H9 (cell line): ENCODE measurements around the gene PRDM11. TPM values are rescaled to one million over a fixed set of nuclear protein-coding genes. Genes with fewer than 3 reads are reported as not detected.

ENCODE experiments used
- DNase-seq: peaks from one replicate; pipeline ENCODE4 v3.0.0-alpha.2; 2017
- H2AFZ ChIP-seq: one replicate; pipeline ENCODE4 v1.6.1; 2013; ENCODE audit warnings: mild to moderate bottlenecking, low read length, control low read depth, moderate library complexity
- H2AK5ac ChIP-seq: 2 replicates; pipeline ENCODE4 v1.6.1; 2013; ENCODE audit warnings: low read length, control low read depth, mixed read lengths; ENCODE audit not compliant: insufficient read length
- H2BK120ac ChIP-seq: one replicate; pipeline ENCODE4 v1.6.1; 2013; ENCODE audit warnings: low read depth, mild to moderate bottlenecking, low read length, control low read depth, inconsistent platforms; ENCODE audit not compliant: poor library complexity, severe bottlenecking
- H2BK12ac ChIP-seq: 2 replicates; pipeline ENCODE4 v1.6.1; 2013; ENCODE audit warnings: low read length, control low read depth, mixed read lengths, low read depth; ENCODE audit not compliant: insufficient read length
- H2BK15ac ChIP-seq: 2 replicates; pipeline ENCODE4 v1.6.1; 2013; ENCODE audit warnings: low read depth, low read length, control low read depth
- H2BK20ac ChIP-seq: one replicate; pipeline ENCODE4 v1.6.1; 2013; ENCODE audit warnings: low read depth, mild to moderate bottlenecking, low read length, control low read depth, inconsistent platforms; ENCODE audit not compliant: poor library complexity, severe bottlenecking
- H2BK5ac ChIP-seq: 2 replicates; pipeline ENCODE4 v1.6.1; 2013; ENCODE audit warnings: low read length, control low read depth, mixed read lengths; ENCODE audit not compliant: insufficient read length
- H3K14ac ChIP-seq: 2 replicates; pipeline ENCODE4 v1.6.1; 2013; ENCODE audit warnings: low read length, control low read depth; ENCODE audit not compliant: insufficient read depth
- H3K18ac ChIP-seq: 2 replicates; pipeline ENCODE4 v1.6.1; 2013; ENCODE audit warnings: low read depth, mild to moderate bottlenecking, mixed read lengths, low read length, control low read depth; ENCODE audit not compliant: insufficient read length
- H3K23ac ChIP-seq: 2 replicates; pipeline ENCODE4 v1.6.1; 2013; ENCODE audit warnings: low read length, control low read depth, mixed read lengths, low read depth; ENCODE audit not compliant: insufficient read length
- H3K23me2 ChIP-seq: 2 replicates; pipeline ENCODE4 v1.6.1; 2013; ENCODE audit warnings: low read depth, mild to moderate bottlenecking, mixed read lengths, low read length, control low read depth; ENCODE audit not compliant: insufficient read length, poor library complexity, severe bottlenecking
- H3K27ac ChIP-seq: 2 replicates; pipeline ENCODE4 v1.5.1; 2013; ENCODE audit warnings: low read length, control low read depth, mixed read lengths, low read depth; ENCODE audit not compliant: insufficient read length
- H3K27me3 ChIP-seq: 2 replicates; pipeline ENCODE4 v1.6.1; 2013; ENCODE audit warnings: low read length, control low read depth, inconsistent platforms; ENCODE audit not compliant: insufficient read depth
- H3K4ac ChIP-seq: 2 replicates; pipeline ENCODE4 v1.6.1; 2013; ENCODE audit warnings: low read depth, mild to moderate bottlenecking, control low read depth, inconsistent platforms, low read length, moderate library complexity
- H3K4me1 ChIP-seq: 2 replicates; pipeline ENCODE4 v1.6.1; 2013; ENCODE audit warnings: low read length, control low read depth, inconsistent platforms; ENCODE audit not compliant: insufficient read depth
- H3K4me2 ChIP-seq: 2 replicates; pipeline ENCODE4 v1.6.1; 2013; ENCODE audit warnings: low read length, control low read depth, mixed read lengths; ENCODE audit not compliant: insufficient read length, insufficient read depth
- H3K56ac ChIP-seq: 2 replicates; pipeline ENCODE4 v1.6.1; 2013; ENCODE audit warnings: low read depth, mild to moderate bottlenecking, mixed read lengths, low read length, control low read depth; ENCODE audit not compliant: insufficient read length
- H3K79me1 ChIP-seq: 2 replicates; pipeline ENCODE4 v1.6.1; 2013; ENCODE audit warnings: low read depth, mild to moderate bottlenecking, moderate library complexity, low read length, control low read depth, inconsistent platforms; ENCODE audit not compliant: insufficient read depth, poor library complexity, severe bottlenecking
- H3K79me2 ChIP-seq: 2 replicates; pipeline ENCODE4 v1.6.1; 2013; ENCODE audit warnings: low read length, control low read depth, inconsistent platforms; ENCODE audit not compliant: insufficient read depth
- H3K9ac ChIP-seq: 2 replicates; pipeline ENCODE4 v1.6.1; 2013; ENCODE audit warnings: low read length, control low read depth, mixed read lengths; ENCODE audit not compliant: insufficient read length; ENCODE audit errors: extremely low read depth
- H3K9me3 ChIP-seq: one replicate; pipeline ENCODE4 v1.6.1; 2013; ENCODE audit warnings: low read depth, low read length, inconsistent platforms; ENCODE audit not compliant: control insufficient read depth
- H3T11ph ChIP-seq: one replicate; pipeline ENCODE4 v1.6.1; 2013; ENCODE audit warnings: mild to moderate bottlenecking, low read length, control low read depth, inconsistent platforms
- H4K20me1 ChIP-seq: one replicate; pipeline ENCODE4 v1.6.1; 2013; ENCODE audit not compliant: control insufficient read depth, insufficient read length, insufficient read depth
- H4K5ac ChIP-seq: 2 replicates; pipeline ENCODE4 v1.6.1; 2013; ENCODE audit warnings: low read depth, mild to moderate bottlenecking, mixed read lengths, low read length, control low read depth; ENCODE audit not compliant: insufficient read length
- H4K8ac ChIP-seq: replicated peaks from 2 replicates; pipeline ENCODE4 v1.6.1; 2013; ENCODE audit warnings: low read length, control low read depth, mixed read lengths, low read depth; ENCODE audit not compliant: insufficient read length
- H4K91ac ChIP-seq: 2 replicates; pipeline ENCODE4 v1.6.1; 2013; ENCODE audit warnings: low read depth, mild to moderate bottlenecking, moderate library complexity, mixed read lengths, low read length, control low read depth; ENCODE audit not compliant: insufficient read length
- H3K27ac Mint-ChIP-seq, 3 experiments: 2 replicates in 2 of 3; 3 replicates in 1 of 3; pipeline ENCODE4 v1.8.0; 2020 to 2021; ENCODE audit warnings: mixed read lengths in 3 of 3, mild to moderate bottlenecking in 1 of 3, moderate library complexity in 1 of 3
- H3K27me3 Mint-ChIP-seq: 2 replicates; pipeline ENCODE4 v1.8.0; 2021; ENCODE audit warnings: low read depth, mild to moderate bottlenecking, moderate library complexity, mixed read lengths
- H3K36me3 Mint-ChIP-seq, 3 experiments: 2 replicates in 2 of 3; 3 replicates in 1 of 3; pipeline ENCODE4 v1.8.0; 2020 to 2021; ENCODE audit warnings: low read depth in 3 of 3, mixed read lengths in 3 of 3; ENCODE audit not compliant: insufficient read depth in 1 of 3
- H3K4me1 Mint-ChIP-seq, 2 experiments: 2 replicates each; pipeline ENCODE4 v1.8.0; 2020; ENCODE audit warnings: mixed read lengths in 2 of 2
- H3K4me3 Mint-ChIP-seq, 2 experiments: 2 replicates in 1 of 2; 3 replicates in 1 of 2; pipeline ENCODE4 v1.8.0; 2020 to 2021; ENCODE audit warnings: mild to moderate bottlenecking in 2 of 2, mixed read lengths in 2 of 2, moderate library complexity in 1 of 2
- H3K9me3 Mint-ChIP-seq, 2 experiments: 2 replicates in 1 of 2; 3 replicates in 1 of 2; pipeline ENCODE4 v1.8.0; 2020; ENCODE audit warnings: mild to moderate bottlenecking in 2 of 2, mixed read lengths in 2 of 2, moderate library complexity in 1 of 2
- WGBS: extraction: QIAGEN DNeasy Blood & Tissue Kit; methylation state at CpG from one replicate; pipeline ENCODE4 v1.1.7; 2013; ENCODE audit warnings: missing lambda C conversion rate, low lambda C conversion rate, mixed read lengths; ENCODE audit not compliant: insufficient read length; ENCODE audit errors: extremely low coverage; 5-methylcytosine and 5-hydroxymethylcytosine counted together
- total RNA-seq: library from RNA; stranded (reverse); gene quantifications from 2 replicates; pipeline ENCODE4 v1.2.1, GENCODE V29; 2021
- TF ChIP-seq, protein P1 (sequence below): fragments of 200-600 bp; sonication (generic); conservative IDR thresholded peaks from 3 replicates; pipeline ENCODE4 v1.8.0; 2021; ENCODE audit warnings: antibody characterized with exemption, mild to moderate bottlenecking

PRDM11 gene
- total RNA-seq, 1 experiment from 2014 or later, result 11.5 TPM

DNA sequence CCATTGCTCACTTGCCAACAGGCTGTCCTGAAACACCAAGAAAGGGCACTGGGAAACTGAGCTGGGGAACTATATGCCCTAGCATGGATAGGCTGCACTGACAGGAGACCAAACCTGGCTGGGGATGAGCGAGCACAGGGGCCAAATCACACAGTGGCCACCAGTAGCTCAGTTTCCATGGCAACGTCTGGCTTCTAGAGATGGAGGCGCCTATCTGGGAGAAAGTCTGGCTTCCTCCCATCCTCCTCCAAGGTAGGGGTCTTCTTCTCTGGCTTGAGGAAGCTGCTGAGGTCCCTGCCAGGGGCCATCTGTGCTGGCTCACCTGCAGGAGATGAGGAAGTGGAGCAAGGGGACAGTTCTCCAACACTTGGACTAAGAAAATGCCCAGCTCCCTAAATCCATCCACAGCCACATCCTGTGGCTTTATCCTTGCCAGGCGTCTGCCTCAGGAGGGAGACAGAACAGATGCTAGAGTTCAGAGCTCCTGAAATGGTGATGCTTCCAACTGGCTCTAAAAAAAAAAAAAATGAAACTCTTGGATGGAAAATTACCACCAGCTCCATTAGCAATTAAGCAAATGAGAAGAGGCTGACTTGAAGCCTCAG is 91.4 kb downstream of the PRDM11 start:
- Mint-ChIP-seq H3K27ac (no peak overlapping the region), H3K36me3 (no peaks in the 10 kb centered on the region), H3K4me3 (no peak overlapping the region), H3K9me3 (peaks cover 0 to 6% of the 10 kb centered on the region in 2 experiments; a peak in 1 of 5 replicates), H3K27me3 (peaks cover 20% of the 10 kb centered on the region), H3K4me1 (peaks cover 4 to 8% of the 10 kb centered on the region in 2 experiments)
- no peaks in the 10 kb centered on the region for H3K27me3 ChIP-seq
- no peak overlapping the region for H4K8ac ChIP-seq
- H3K4me2 ChIP-seq, result no peak overlapping the region
- H3K23me2 ChIP-seq, result no peaks in the 10 kb centered on the region
- H3K9me3 ChIP-seq, result no peaks in the 10 kb centered on the region
- no peak overlapping the region for H2BK120ac ChIP-seq
- H4K20me1 ChIP-seq, result no peaks in the 10 kb centered on the region
- H2BK5ac ChIP-seq, result no peak overlapping the region
- no peak overlapping the region for H3K27ac ChIP-seq
- H3K9ac ChIP-seq, result no peak overlapping the region
- DNase-seq, result no peak
- H2AFZ ChIP-seq, result no peak overlapping the region
- TF ChIP-seq, protein P1, sequence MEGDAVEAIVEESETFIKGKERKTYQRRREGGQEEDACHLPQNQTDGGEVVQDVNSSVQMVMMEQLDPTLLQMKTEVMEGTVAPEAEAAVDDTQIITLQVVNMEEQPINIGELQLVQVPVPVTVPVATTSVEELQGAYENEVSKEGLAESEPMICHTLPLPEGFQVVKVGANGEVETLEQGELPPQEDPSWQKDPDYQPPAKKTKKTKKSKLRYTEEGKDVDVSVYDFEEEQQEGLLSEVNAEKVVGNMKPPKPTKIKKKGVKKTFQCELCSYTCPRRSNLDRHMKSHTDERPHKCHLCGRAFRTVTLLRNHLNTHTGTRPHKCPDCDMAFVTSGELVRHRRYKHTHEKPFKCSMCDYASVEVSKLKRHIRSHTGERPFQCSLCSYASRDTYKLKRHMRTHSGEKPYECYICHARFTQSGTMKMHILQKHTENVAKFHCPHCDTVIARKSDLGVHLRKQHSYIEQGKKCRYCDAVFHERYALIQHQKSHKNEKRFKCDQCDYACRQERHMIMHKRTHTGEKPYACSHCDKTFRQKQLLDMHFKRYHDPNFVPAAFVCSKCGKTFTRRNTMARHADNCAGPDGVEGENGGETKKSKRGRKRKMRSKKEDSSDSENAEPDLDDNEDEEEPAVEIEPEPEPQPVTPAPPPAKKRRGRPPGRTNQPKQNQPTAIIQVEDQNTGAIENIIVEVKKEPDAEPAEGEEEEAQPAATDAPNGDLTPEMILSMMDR, result no peak
- no peaks in the 10 kb centered on the region for H3K79me2 ChIP-seq
- H2BK15ac ChIP-seq, result no peak overlapping the region
- H3K14ac ChIP-seq, result no peak overlapping the region
- no peak overlapping the region for H4K5ac ChIP-seq
- H2BK20ac ChIP-seq, result no peak overlapping the region
- H2AK5ac ChIP-seq, result no peak overlapping the region
- H2BK12ac ChIP-seq, result no peak overlapping the region
- no peak overlapping the region for H3K4ac ChIP-seq
- no peak overlapping the region for H3K23ac ChIP-seq
- WGBS, result no CpG with 5 or more reads among the region's 4 CpGs
- no peaks in the 10 kb centered on the region for H3K79me1 ChIP-seq
- no peak overlapping the region for H3K56ac ChIP-seq
- no peak overlapping the region for H3T11ph ChIP-seq
- no peaks in the 10 kb centered on the region; the same call in 1 of the 2 replicates for H3K4me1 ChIP-seq
- no peak overlapping the region for H3K18ac ChIP-seq
- no peak overlapping the region for H4K91ac ChIP-seq
